K562 (cell line): ENCODE data around the gene ISG20L2. TPM values are rescaled to one million over a fixed set of nuclear protein-coding genes. Genes with fewer than 3 reads are reported as not detected.

Experiments used
- FUS ChIP-seq: fragments of 200-400 bp; formaldehyde crosslinking; optimal IDR thresholded peaks from 2 replicates; pipeline ENCODE3; 2017; ENCODE audit warnings: low read depth, low read length
- HDAC1 ChIP-seq, 2 experiments: fragments of 450-650 bp; IDR thresholded peaks; 2 replicates each; pipeline ENCODE4 v1.6.1; 2016 to 2017; ENCODE audit warnings: inconsistent platforms in 1 of 2, mild to moderate bottlenecking in 1 of 2, moderate library complexity in 1 of 2
- MCM3 ChIP-seq: fragments of 450-650 bp; IDR thresholded peaks from 2 replicates; pipeline ENCODE4 v1.6.1; 2016
- NR2C2 ChIP-seq, 2 experiments: fragments of 200-800 bp in 1 of 2; sonication (Bioruptor generic) in 1 of 2; sonication (generic) in 1 of 2; formaldehyde crosslinking in 1 of 2; IDR thresholded peaks; 2 replicates each; pipeline versions ENCODE4 v1.6.1 to v1.8.0; 2016 to 2022; ENCODE audit warnings: mild to moderate bottlenecking in 1 of 2, missing compliant biosample characterization in 1 of 2, missing genetic modification characterization in 1 of 2, missing genetic modification reagents in 1 of 2
- PHF21A ChIP-seq: fragments of 450-650 bp; IDR thresholded peaks from 2 replicates; pipeline ENCODE4 v1.6.1; 2017; ENCODE audit warnings: low read depth, borderline replicate concordance
- PHTF2 ChIP-seq: fragments of 250-450 bp; sonication (Bioruptor Pico); IDR thresholded peaks from 2 replicates; pipeline ENCODE4 v1.5.0; 2021; ENCODE audit warnings: mild to moderate bottlenecking
- POLR2AphosphoS5 ChIP-seq: IDR thresholded peaks from 2 replicates; pipeline ENCODE4 v1.6.1; 2011; ENCODE audit warnings: mild to moderate bottlenecking, low read depth, low read length, moderate library complexity; ENCODE audit not compliant: control insufficient read depth, insufficient read depth
- RBM25 ChIP-seq: fragments of 200-400 bp; formaldehyde crosslinking; IDR thresholded peaks from 2 replicates; pipeline ENCODE4 v1.6.1; 2018; ENCODE audit warnings: low read length, low read depth, moderate library complexity; ENCODE audit not compliant: severe bottlenecking
- RBM34 ChIP-seq: fragments of 200-400 bp; formaldehyde crosslinking; IDR thresholded peaks from 2 replicates; pipeline ENCODE4 v1.6.1; 2018; ENCODE audit warnings: low read length, borderline replicate concordance; ENCODE audit not compliant: insufficient read depth
- SLC30A9 ChIP-seq: fragments of 250-450 bp; sonication (Bioruptor Pico); IDR thresholded peaks from 2 replicates; pipeline ENCODE4 v1.8.0; 2022; ENCODE audit warnings: mild to moderate bottlenecking, moderate library complexity
- SREBF2 ChIP-seq: sonication (generic); formaldehyde crosslinking; IDR thresholded peaks from 2 replicates; pipeline ENCODE4 v1.4.0; 2020; ENCODE audit warnings: mild to moderate bottlenecking, missing genetic modification reagents
- polyA plus RNA-seq, 8 experiments: library from polyadenylated mRNA; depleted of rRNA in 4 of 8; stranded (reverse) in 5 of 8; unstranded in 3 of 8; fragments of >200 nt; fragmentation: Nextera tagmentation in 2 of 8; fragmentation: Illumina TruSeq in 1 of 8; extraction: Ambion mirVana in 2 of 8; extraction: Trizol in 1 of 8; gene quantifications; 2 replicates each; pipeline versions ENCODE4 v1.2.1 to v1.2.3, GENCODE V29; 2011 to 2014; ENCODE audit warnings: inconsistent platforms in 1 of 8, missing spikeins in 1 of 8
- total RNA-seq, 7 experiments: library from RNA; depleted of rRNA in 6 of 7; stranded (reverse); fragments of >200 nt in 6 of 7; fragmentation: Illumina TruSeq in 2 of 7; extraction: Trizol in 2 of 7; gene quantifications; 2 replicates each; pipeline versions ENCODE4 v1.2.1 to v1.2.3, GENCODE V29; 2011 to 2021; ENCODE audit warnings: low replicate concordance in 1 of 7
- TF ChIP-seq, protein P1 (sequence below): fragments of 450-650 bp; IDR thresholded peaks from 2 replicates; pipeline ENCODE4 v1.7.1; 2018; ENCODE audit warnings: mild to moderate bottlenecking, low read depth; ENCODE audit not compliant: partially characterized antibody
- TF ChIP-seq, protein P2 (sequence below): fragments of 250-450 bp; sonication (Bioruptor Pico); IDR thresholded peaks from 2 replicates; pipeline ENCODE4 v1.4.0; 2020; ENCODE audit warnings: mild to moderate bottlenecking, moderate library complexity

The ISG20L2 gene
- total and polyA plus RNA-seq, 9 of the 15 experiments (the other 6 are each of a cell fraction or from before 2014, with no cell fraction given) = 21.3 to 130 (median 50.3) TPM

DNA sequence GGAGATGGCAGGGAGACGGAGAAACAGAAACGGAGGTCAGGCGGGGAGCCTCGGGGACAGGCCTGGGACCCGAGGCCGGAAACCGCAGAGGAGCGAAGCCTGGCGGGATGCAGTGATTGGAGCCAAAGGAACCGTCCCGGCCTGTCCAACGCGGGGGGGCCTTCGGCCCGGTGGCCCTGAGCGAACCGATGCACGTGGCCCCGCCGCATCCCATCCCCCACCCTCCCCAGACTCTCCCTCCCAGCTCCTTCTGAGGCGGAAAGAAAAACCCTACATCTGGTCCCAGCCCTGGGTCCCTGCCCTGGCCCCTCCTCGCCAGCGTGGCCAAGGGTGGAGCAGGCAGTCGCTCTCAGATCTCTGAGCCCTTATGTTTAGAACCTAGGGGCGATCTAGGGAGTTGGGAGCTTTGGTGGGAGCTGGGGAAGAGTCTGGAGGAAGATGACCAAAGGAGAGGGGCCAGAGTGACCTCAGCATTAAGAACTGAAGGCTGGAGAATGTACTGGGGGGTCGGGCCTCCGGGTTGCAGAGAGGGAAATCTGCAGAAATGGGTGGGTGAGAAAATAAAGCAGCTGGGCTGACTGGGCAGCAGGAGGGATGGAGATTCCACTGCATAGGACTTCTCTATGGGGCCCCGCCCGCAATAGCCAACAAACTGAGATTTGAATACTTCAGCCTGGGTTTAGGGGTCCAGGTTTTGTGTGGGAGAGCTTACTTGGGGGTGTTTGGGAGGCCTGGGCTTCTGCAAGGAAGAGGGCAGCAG is 21.7 kb downstream of the ISG20L2 start (continued):
- TF ChIP-seq, protein P1, sequence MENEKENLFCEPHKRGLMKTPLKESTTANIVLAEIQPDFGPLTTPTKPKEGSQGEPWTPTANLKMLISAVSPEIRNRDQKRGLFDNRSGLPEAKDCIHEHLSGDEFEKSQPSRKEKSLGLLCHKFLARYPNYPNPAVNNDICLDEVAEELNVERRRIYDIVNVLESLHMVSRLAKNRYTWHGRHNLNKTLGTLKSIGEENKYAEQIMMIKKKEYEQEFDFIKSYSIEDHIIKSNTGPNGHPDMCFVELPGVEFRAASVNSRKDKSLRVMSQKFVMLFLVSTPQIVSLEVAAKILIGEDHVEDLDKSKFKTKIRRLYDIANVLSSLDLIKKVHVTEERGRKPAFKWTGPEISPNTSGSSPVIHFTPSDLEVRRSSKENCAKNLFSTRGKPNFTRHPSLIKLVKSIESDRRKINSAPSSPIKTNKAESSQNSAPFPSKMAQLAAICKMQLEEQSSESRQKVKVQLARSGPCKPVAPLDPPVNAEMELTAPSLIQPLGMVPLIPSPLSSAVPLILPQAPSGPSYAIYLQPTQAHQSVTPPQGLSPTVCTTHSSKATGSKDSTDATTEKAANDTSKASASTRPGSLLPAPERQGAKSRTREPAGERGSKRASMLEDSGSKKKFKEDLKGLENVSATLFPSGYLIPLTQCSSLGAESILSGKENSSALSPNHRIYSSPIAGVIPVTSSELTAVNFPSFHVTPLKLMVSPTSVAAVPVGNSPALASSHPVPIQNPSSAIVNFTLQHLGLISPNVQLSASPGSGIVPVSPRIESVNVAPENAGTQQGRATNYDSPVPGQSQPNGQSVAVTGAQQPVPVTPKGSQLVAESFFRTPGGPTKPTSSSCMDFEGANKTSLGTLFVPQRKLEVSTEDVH = no peak
- TF ChIP-seq, protein P2, sequence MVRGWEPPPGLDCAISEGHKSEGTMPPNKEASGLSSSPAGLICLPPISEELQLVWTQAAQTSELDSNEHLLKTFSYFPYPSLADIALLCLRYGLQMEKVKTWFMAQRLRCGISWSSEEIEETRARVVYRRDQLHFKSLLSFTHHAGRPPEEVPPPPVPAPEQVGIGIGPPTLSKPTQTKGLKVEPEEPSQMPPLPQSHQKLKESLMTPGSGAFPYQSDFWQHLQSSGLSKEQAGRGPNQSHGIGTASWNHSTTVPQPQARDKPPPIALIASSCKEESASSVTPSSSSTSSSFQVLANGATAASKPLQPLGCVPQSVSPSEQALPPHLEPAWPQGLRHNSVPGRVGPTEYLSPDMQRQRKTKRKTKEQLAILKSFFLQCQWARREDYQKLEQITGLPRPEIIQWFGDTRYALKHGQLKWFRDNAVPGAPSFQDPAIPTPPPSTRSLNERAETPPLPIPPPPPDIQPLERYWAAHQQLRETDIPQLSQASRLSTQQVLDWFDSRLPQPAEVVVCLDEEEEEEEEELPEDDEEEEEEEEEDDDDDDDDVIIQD (CRISPR knock-in tag) = no peak
- TF ChIP-seq RBM34 (no peak), HDAC1 (IDR thresholded peaks at IDR 0.05) (0 out of 4 replicates have a peak, but pooled peaks of 1 of the 2 experiments have one; percentile 29), PHTF2 (CRISPR knock-in tag) (no peak), POLR2AphosphoS5 (no peak), FUS (no peak), NR2C2 (CRISPR knock-in tag; IDR thresholded peaks at IDR 0.05) (no peak), NR2C2 (tag; IDR thresholded peaks at IDR 0.05) (0 out of 2 replicates have a peak, but pooled peaks have one; percentile 5), RBM25 (no peak), MCM3 (no peak), PHF21A (peak; percentile 53; the same call in 1 of the 2 replicates), SLC30A9 (CRISPR knock-in tag) (no peak), SREBF2 (CRISPR knock-in tag) (no peak)
